Hepatocyte (in vitro differentiated cells): ENCODE results near the gene SVBP. TPM values are rescaled to one million over a fixed set of nuclear protein-coding genes. Genes with fewer than 3 reads are reported as not detected.

ENCODE experiments used
- DNase-seq: peaks from one replicate; pipeline ENCODE4 v3.0.0-alpha.2; 2016; ENCODE audit warnings: low spot score
- H2AFZ ChIP-seq: fragments of 200-600 bp; sonication (generic); 2 replicates; pipeline ENCODE4 v1.6.0; 2016; ENCODE audit warnings: antibody characterized with exemption, mild to moderate bottlenecking
- H3K27ac ChIP-seq: fragments of 200-600 bp; sonication (generic); 2 replicates; pipeline ENCODE4 v1.5.1; 2016; ENCODE audit warnings: mild to moderate bottlenecking
- H3K27me3 ChIP-seq: fragments of 200-600 bp; sonication (generic); 2 replicates; pipeline ENCODE4 v1.6.1; 2016
- H3K36me3 ChIP-seq: fragments of 200-600 bp; sonication (generic); replicated peaks from 2 replicates; pipeline ENCODE4 v1.5.1; 2016; ENCODE audit warnings: low read depth; ENCODE audit not compliant: insufficient read depth
- H3K4me1 ChIP-seq: fragments of 200-600 bp; sonication (generic); 2 replicates; pipeline ENCODE4 v1.5.1; 2016; ENCODE audit warnings: mild to moderate bottlenecking, moderate library complexity; ENCODE audit not compliant: insufficient read depth
- H3K4me2 ChIP-seq: fragments of 200-600 bp; sonication (generic); 2 replicates; pipeline ENCODE4 v1.6.0; 2016
- H3K4me3 ChIP-seq: fragments of 200-600 bp; sonication (generic); 2 replicates; pipeline ENCODE4 v1.5.1; 2016; ENCODE audit warnings: mild to moderate bottlenecking
- H3K79me2 ChIP-seq: fragments of 200-600 bp; sonication (generic); 2 replicates; pipeline ENCODE4 v1.6.0; 2017; ENCODE audit warnings: mild to moderate bottlenecking
- H3K9me2 ChIP-seq: fragments of 200-600 bp; sonication (generic); replicated peaks from 2 replicates; pipeline ENCODE4 v1.6.0; 2017; ENCODE audit warnings: mild to moderate bottlenecking; ENCODE audit not compliant: insufficient read depth
- H3K9me3 ChIP-seq: fragments of 200-600 bp; sonication (generic); 2 replicates; pipeline ENCODE4 v1.5.1; 2016; ENCODE audit warnings: low read depth, mild to moderate bottlenecking
- H4K20me1 ChIP-seq: fragments of 200-600 bp; sonication (generic); 2 replicates; pipeline ENCODE4 v1.6.0; 2016; ENCODE audit warnings: mild to moderate bottlenecking; ENCODE audit not compliant: insufficient read depth, poor library complexity, severe bottlenecking
- CTCF ChIP-seq: fragments of 200-600 bp; sonication (generic); IDR thresholded peaks from 2 replicates; pipeline ENCODE4 v1.5.1; 2016; ENCODE audit warnings: antibody characterized with exemption, mild to moderate bottlenecking; ENCODE audit not compliant: poor library complexity
- EZH2 ChIP-seq: fragments of 200-600 bp; sonication (generic); IDR thresholded peaks from 2 replicates; pipeline ENCODE4 v1.6.1; 2016; ENCODE audit warnings: antibody characterized with exemption, mild to moderate bottlenecking, borderline replicate concordance
- EZH2phosphoT487 ChIP-seq: fragments of 200-600 bp; sonication (generic); IDR thresholded peaks from one replicate; pipeline ENCODE4 v1.6.1; 2018; ENCODE audit warnings: antibody characterized with exemption, mild to moderate bottlenecking, low read depth, moderate library complexity; ENCODE audit not compliant: unreplicated experiment, severe bottlenecking
- WGBS: methylation state at CpG from one replicate; pipeline ENCODE4 v1.1.6; 2016; ENCODE audit warnings: low lambda C conversion rate; ENCODE audit errors: missing lambda C conversion rate; 5-methylcytosine and 5-hydroxymethylcytosine counted together
- polyA plus RNA-seq: library from polyadenylated mRNA; unstranded; fragments of >200 nt; fragmentation: Nextera tagmentation; extraction: Ambion mirVana; gene quantifications from 2 replicates; pipeline ENCODE4 v1.2.1, GENCODE V29; 2016
- total RNA-seq: library from RNA; depleted of rRNA; stranded (reverse); fragments of >200 nt; gene quantifications from 2 replicates; pipeline ENCODE4 v1.2.3, GENCODE V29; 2014

Gene SVBP
- total and polyA plus RNA-seq, 2 experiments from 2014 or later, result 49.6 to 56.8 TPM

GRCh38 chr1:42851960-42852607 is 34.9 kb upstream of the SVBP start:
- H3K4me1 ChIP-seq, result peaks cover 12% of the 10 kb centered on the region
- no peaks in the 10 kb centered on the region for H3K27me3 ChIP-seq
- no peaks in the 10 kb centered on the region for H4K20me1 ChIP-seq
- H2AFZ ChIP-seq, result no peak overlapping the region
- WGBS, result 98% methylated on average over 2 of the region's 2 CpGs
- no peak overlapping the region for H3K4me3 ChIP-seq
- H3K79me2 ChIP-seq, result peaks cover 10% of the 10 kb centered on the region
- no peak for DNase-seq
- TF ChIP-seq CTCF, result no peak
- TF ChIP-seq EZH2, result no peak
- no peak for TF ChIP-seq EZH2phosphoT487
- H3K9me2 ChIP-seq, result no peaks in the 10 kb centered on the region
- no peak overlapping the region for H3K27ac ChIP-seq
- no peaks in the 10 kb centered on the region for H3K9me3 ChIP-seq
- H3K4me2 ChIP-seq, result no peak overlapping the region
- no peaks in the 10 kb centered on the region for H3K36me3 ChIP-seq

- Histone ChIP-seq H3K27ac (no peak overlapping the region), H3K4me2 (no peak overlapping the region), H3K27me3 (no peaks in the 10 kb centered on the region), H3K79me2 (peaks cover 15% of the 10 kb centered on the region), H3K9me3 (no peaks in the 10 kb centered on the region), H2AFZ (no peak overlapping the region), H3K9me2 (no peaks in the 10 kb centered on the region), H3K36me3 (no peaks in the 10 kb centered on the region), H3K4me3 (no peak overlapping the region), H3K4me1 (peaks cover 12% of the 10 kb centered on the region), H4K20me1 (no peaks in the 10 kb centered on the region)
- over 99% methylated on average over 15 of the region's 15 CpGs for WGBS
- no peak for TF ChIP-seq EZH2phosphoT487
- DNase-seq, result no peak
Measured at GRCh38 chr1:42851420-42851819, 34.2 kb upstream of the SVBP start.

- Histone ChIP-seq H3K4me2 (no peak overlapping the region), H3K36me3 (no peaks in the 10 kb centered on the region)
- 97% methylated on average over 5 of the region's 5 CpGs for whole genome bisulfite sequencing
Measured at GRCh38 chr1:42849944-42850343, 32.7 kb upstream of the SVBP start.

More at GRCh38 chr1:42849944-42850343, 32.7 kb upstream of the SVBP start:
- no peak overlapping the region for H3K27ac ChIP-seq
- peaks cover 15% of the 10 kb centered on the region for H3K79me2 ChIP-seq
- no peak overlapping the region for H2AFZ ChIP-seq
- TF ChIP-seq EZH2 (no peak), EZH2phosphoT487 (no peak), CTCF (no peak)
- no peak overlapping the region for H3K4me3 ChIP-seq
- no peak for DNase-seq
- H4K20me1 ChIP-seq, result no peaks in the 10 kb centered on the region
- H3K27me3 ChIP-seq, result no peaks in the 10 kb centered on the region
- H3K9me3 ChIP-seq, result no peaks in the 10 kb centered on the region
- peaks cover 12% of the 10 kb centered on the region for H3K4me1 ChIP-seq
- no peaks in the 10 kb centered on the region for H3K9me2 ChIP-seq
